Activated CD4-positive, alpha-beta T cell treated with anti-CD3 and anti-CD28 coated beads for 48 hours (primary cell): ENCODE data around the gene TMEM131.

Experiments
- DNase-seq: peaks from one replicate; pipeline ENCODE4 v3.0.0-alpha.2; 2020

Gene TMEM131

DNA sequence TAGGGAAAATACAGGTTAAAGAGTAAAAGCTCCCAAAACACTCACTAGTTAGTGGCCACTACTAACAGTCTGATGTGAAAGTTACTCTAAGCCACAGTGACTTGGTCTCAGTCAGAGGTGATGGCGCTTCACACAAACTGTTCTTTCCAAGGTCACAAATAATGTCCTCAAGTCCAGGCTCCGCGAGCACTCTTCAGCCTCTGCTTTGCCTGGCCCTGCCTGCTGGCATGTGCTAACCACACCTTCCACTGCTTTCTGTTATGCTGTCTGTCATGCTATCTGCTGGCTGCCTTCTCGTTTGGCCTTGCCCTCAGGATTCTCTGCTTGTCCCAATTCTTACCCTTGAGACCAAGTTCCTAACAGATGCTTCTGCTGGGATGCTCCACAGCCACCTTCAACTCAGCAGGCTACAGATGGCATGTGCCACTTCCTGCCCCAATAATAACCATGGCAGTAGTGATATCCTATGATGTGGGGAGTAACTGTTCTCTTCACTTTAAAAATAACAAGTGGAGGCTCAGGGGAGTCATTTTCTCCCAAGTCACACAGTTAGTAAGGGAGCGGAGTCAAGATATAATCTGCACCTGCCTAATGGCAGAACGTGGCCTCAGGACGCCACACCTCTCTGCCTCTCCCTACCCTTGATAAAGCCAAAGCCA, 206.6 kb downstream of the TMEM131 start:
- no peak for DNase-seq

DNA sequence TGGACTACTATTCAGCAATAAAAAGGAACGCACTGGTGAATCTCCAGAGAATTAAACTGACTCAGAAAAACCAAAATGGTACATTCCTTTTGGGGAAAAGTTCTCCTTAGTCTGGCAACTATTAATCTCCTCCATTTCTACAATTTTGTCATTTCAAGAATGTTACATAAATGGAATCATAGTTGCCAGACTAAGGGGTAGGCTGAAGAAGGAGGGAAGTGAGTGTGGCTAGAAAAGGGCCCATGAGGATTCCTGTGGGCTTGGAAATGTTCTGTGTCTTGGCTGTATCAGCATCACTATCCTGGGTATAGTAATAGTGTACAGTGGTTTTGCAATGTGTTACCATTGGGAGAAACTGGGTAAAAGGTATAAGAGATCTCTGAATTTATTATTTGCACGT, 209.9 kb downstream of the TMEM131 start:
- no peak for DNase-seq

- no peak for DNase-seq
Observed at GRCh38 chr2:97784953-97785352, 210.8 kb downstream of the TMEM131 start.

DNA sequence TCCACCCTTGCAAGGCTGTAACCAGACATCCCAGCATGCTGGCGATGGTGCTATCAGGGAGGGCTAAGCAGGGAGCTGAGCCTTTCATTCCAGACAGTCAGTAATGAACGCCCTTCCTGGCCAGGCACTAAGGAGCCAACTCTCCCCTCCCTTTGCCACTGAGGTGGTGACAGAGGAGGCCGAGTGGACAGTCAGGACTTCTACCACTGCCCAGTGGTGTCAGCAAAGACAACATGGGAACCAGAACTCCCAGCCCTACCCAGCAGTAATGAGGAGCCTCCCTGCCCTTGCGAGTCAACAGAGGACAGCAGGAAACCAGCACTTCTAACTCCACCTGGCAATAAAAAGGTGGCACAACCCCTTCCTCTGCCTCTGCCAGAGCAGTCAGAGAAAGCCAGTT, 213.8 kb downstream of the TMEM131 start:
- no peak for DNase-seq

GRCh38 chr2:97779141-97779540, 216.6 kb downstream of the TMEM131 start:
- DNase-seq: no peak

DNA sequence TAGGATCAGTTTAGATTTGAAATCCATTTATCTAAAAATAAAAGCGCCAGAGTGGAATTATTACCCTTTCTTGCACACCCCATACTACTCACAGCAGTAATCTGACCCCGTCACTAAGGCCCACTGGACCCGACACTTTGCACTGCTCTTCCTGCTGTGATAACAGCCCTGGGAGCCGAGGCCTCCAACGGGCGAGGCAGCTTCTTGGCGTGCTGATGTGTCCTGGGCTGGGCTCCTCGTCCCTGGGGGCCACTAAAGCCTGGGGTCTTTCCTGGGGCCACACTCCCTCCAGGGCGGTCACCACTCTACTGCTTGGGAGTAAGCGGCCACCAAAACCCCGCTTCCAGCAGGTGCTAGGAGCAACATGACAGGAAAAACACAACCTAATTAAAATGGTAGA, 220.7 kb downstream of the TMEM131 start:
- no peak for DNase-seq

DNA sequence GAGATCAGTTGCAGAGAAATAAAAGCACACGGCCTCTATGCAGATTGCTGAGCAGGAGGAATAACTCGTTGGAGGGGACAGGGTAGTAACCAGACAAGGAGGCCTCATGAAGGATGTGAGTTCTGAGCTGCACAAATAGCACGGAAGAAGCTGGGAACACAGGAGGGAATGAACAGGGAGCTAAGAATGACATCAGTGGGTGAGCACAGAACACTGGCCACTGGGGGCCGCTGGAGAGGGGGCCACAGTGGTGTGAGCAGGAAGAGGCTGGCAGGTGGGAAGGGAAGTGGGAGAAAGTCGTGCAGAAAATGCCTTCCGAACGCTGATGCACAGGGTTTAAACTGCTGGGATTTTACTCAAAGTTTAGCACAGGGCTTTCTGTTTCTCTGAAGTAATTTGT, 221.3 kb downstream of the TMEM131 start:
- no peak for DNase-seq

- DNase-seq: no peak
Observed at GRCh38 chr2:97770445-97770844, 225.3 kb downstream of the TMEM131 start.

GRCh38 chr2:97769711-97770110, 226.0 kb downstream of the TMEM131 start:
- no peak for DNase-seq

DNA sequence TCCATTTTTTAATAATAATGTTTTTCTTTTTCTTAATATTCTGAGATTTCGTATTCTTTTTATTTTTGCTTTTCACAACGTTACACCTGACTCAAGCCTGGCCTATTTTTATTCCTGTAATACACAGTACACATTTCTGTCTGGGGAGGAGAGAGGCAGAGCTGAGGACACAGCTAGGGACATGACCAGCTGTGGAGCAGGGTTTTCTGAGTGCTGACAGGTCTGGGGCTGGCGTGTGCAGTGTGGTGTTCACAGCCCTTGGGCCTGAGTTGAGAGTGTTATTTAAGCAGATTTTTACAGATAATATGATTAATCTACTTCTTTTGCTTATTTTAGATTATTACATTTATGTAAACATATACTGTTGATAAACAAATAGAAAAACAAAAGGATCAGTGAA, 226.4 kb downstream of the TMEM131 start:
- no peak for DNase-seq

- no peak for DNase-seq
Observed at GRCh38 chr2:97766567-97766966, 229.2 kb downstream of the TMEM131 start.

DNA sequence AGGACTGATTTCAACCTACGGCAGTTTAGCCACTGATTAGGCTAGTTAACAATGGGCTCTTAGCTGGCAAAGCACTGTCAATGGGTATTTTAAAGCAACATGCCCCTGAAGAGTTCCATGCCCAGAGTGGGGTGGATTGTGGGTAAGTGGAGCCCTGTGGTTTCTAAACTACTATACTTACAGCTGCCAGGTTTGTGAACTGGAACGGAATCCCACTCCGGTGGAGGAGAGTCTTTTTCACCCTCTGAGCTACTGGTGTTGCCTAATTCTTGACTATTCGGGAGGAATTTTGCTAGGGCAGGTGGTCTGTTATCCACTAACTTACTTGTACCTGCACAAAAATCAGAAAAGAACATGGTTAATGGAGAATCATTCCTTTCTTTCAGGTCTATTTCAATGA, 229.8 kb downstream of the TMEM131 start:
- DNase-seq: no peak

DNA sequence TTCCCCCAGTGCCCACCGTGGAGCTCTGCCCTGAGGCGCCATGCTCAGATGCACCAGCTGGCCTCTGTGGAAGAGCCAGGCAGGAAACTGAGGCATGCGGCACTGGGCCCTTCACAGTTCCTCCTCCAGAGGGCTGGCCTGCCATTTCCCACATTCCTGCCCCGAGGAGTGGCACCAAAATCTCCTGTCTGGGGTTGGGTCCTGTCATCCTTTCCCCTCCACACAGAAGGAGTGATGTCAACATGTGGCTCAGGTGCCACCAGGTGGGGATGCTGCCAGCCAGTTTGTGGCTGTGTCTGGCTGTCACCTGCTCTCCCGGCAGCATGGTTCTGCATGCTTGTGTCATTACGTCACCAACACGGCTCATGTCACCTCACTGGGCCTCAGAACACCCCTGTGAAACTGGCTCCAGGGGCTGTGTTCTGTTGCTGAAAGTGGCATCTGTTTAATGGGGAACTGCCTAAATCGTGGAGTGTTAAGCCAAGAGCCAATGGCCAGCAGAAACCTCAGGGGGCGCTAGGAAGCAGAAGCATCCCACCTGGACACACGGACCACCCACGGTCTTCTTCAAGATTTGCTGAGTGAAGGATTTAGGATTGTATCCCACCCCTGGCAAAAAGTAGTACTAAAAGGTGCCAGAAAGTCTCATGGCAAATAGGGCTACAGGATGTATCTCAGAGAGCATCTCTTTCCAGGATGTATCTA, 231.0 kb downstream of the TMEM131 start:
- no peak for DNase-seq

GRCh38 chr2:97763176-97763845, 232.4 kb downstream of the TMEM131 start:
- no peak for DNase-seq

- DNase-seq: peak; percentile 67
Observed at GRCh38 chr2:97761192-97761591, 234.6 kb downstream of the TMEM131 start.

GRCh38 chr2:97760480-97761049, 235.2 kb downstream of the TMEM131 start:
- DNase-seq: no peak

DNA sequence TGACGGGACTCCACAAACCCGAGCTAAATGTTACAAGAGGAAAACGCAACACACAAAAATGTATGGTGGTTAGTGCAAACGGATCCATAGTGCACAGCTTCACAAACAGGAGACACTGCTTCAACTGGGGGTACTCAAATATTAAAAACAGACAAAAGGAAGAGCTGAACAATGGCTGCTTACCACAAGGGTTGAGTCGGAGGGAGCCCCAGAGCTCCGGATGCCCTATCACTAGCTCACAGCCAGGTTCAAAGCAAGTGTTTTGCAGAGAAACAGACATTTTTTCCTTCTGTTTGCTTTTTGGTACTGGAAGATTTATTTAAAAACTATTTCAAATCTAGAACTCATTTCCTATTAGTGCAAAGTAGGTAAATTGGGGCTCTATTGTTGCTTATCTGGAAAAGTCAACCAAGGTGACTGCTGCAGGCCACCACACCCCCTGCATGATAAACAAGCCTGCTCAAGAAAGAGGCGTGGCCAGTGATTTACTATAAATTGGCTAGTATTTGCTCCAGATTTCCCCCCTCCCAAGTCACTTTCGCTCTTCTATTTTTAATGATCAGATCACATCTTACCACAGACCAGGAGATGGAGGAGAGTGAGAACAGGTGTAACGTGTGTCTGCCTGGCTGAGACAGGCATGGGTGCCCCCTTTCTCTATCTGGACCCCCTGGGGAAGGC, 235.9 kb downstream of the TMEM131 start:
- no peak for DNase-seq

DNA sequence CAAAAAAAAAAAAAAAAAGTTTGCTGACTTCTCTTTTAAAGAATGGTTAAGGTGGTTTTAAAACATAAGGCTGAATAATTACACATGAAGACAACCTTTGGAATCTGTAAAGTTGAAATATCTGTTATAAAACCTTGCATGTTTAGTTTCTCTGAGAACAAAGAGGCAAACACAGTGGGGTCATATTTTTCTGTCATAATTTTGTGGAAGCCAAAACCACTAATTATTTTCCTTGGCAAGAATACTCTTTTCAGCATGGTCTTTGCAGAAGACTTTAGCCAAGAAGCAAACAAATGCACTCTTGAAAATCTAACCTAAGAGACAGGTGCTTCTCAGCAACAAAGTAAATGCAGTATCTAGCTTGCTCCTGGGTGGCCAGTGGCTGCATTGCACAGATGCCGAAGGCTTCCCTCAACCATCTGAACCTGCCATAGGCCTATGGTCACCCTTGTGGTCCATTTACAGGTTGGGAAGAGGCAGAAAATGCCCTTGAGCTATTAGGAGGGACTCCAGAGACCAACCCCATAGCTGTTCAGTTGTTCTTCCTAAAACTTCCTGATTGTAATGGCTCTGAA, 237.5 kb downstream of the TMEM131 start:
- no peak for DNase-seq

GRCh38 chr2:97757062-97757461, 238.7 kb downstream of the TMEM131 start:
- DNase-seq: no peak

GRCh38 chr2:97755491-97755890, 240.3 kb downstream of the TMEM131 start:
- DNase-seq: no peak

DNA sequence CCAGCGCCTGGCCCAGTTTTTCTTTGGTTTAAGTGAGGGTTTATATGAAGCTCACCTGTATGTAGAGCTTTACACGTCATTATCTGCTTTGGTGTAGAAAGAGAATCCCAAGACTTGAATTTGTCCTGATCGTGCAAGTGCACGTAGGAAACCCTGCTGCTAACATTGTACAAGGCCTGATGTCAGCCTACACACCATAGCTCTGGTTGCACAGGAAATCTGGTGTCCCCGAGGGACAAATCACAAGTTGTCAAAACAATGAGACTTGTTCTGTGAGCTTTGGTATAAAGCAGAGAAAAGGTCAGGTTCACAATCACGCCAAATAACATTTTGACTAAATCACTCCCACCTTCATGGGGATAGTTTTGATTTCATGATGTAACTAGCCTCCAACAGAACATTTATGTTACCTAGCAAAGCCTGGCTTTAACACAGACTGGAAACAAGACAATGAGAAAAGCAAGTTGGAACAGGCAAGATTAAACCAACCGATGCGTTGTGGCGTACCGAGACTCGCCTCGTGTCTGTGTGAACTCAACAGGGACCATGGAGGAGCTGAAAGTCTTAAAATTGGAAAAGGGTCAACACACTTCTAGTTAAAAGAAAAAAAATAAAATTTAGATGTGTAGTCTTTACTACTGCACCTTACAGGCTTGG, 240.9 kb downstream of the TMEM131 start:
- no peak for DNase-seq
